Parathyroid adenoma (tissue), 2 donors: Measurements from ENCODE around the gene DNAH3.

ENCODE experiments used
- H2AFZ ChIP-seq: fragments of 300-600 bp; sonication (generic); one replicate; pipeline ENCODE4 v1.7.0; 2017; ENCODE audit warnings: antibody characterized with exemption, mild to moderate bottlenecking
- H3K27ac ChIP-seq: fragments of 300-600 bp; sonication (generic); one replicate; pipeline ENCODE4 v1.7.0; 2017
- H3K27me3 ChIP-seq: fragments of 300-600 bp; sonication (generic); one replicate; pipeline ENCODE4 v1.7.0; 2017; ENCODE audit warnings: low read length; ENCODE audit not compliant: control insufficient read depth, insufficient read depth
- H3K36me3 ChIP-seq: fragments of 300-600 bp; sonication (generic); one replicate; pipeline ENCODE4 v1.7.0; 2017; ENCODE audit warnings: low read length; ENCODE audit not compliant: control insufficient read depth, insufficient read depth
- H3K4me1 ChIP-seq: fragments of 300-600 bp; sonication (generic); one replicate; pipeline ENCODE4 v1.7.0; 2017; ENCODE audit warnings: control low read depth
- H3K4me2 ChIP-seq: fragments of 300-600 bp; sonication (generic); one replicate; pipeline ENCODE4 v1.7.0; 2017; ENCODE audit warnings: low read length
- H3K4me3 ChIP-seq: fragments of 300-600 bp; sonication (generic); one replicate; pipeline ENCODE4 v1.7.0; 2017; ENCODE audit warnings: low read depth, low read length
- H3K79me2 ChIP-seq: fragments of 300-600 bp; sonication (generic); one replicate; pipeline ENCODE4 v1.7.0; 2017; ENCODE audit warnings: control low read depth
- H3K9ac ChIP-seq: fragments of 300-600 bp; sonication (generic); one replicate; pipeline ENCODE4 v1.7.0; 2017; ENCODE audit warnings: mild to moderate bottlenecking
- H3K9me3 ChIP-seq: fragments of 300-600 bp; sonication (generic); one replicate; pipeline ENCODE4 v1.7.0; 2017; ENCODE audit warnings: low read length; ENCODE audit not compliant: control insufficient read depth
- TF ChIP-seq, protein P1 (sequence below): fragments of 300-600 bp; sonication (generic); IDR thresholded peaks from one replicate; pipeline ENCODE4 v1.7.0; 2017; ENCODE audit warnings: antibody characterized with exemption, mild to moderate bottlenecking
- donor health status: primary hyperparathyroidism.

The DNAH3 gene

GRCh38 chr16:21167929-21168602 lies 17.4 kb upstream of the DNAH3 start:
- H3K79me2 ChIP-seq, result no peaks in the 10 kb centered on the region
- H3K27me3 ChIP-seq, result no peaks in the 10 kb centered on the region
- no peaks in the 10 kb centered on the region for H3K4me1 ChIP-seq
- no peak overlapping the region for H3K4me2 ChIP-seq
- H3K27ac ChIP-seq, result no peak overlapping the region
- no peak overlapping the region for H3K4me3 ChIP-seq
- TF ChIP-seq, protein P1, sequence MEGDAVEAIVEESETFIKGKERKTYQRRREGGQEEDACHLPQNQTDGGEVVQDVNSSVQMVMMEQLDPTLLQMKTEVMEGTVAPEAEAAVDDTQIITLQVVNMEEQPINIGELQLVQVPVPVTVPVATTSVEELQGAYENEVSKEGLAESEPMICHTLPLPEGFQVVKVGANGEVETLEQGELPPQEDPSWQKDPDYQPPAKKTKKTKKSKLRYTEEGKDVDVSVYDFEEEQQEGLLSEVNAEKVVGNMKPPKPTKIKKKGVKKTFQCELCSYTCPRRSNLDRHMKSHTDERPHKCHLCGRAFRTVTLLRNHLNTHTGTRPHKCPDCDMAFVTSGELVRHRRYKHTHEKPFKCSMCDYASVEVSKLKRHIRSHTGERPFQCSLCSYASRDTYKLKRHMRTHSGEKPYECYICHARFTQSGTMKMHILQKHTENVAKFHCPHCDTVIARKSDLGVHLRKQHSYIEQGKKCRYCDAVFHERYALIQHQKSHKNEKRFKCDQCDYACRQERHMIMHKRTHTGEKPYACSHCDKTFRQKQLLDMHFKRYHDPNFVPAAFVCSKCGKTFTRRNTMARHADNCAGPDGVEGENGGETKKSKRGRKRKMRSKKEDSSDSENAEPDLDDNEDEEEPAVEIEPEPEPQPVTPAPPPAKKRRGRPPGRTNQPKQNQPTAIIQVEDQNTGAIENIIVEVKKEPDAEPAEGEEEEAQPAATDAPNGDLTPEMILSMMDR, result no peak
- no peak overlapping the region for H2AFZ ChIP-seq
- H3K36me3 ChIP-seq, result no peaks in the 10 kb centered on the region
- no peaks in the 10 kb centered on the region for H3K9me3 ChIP-seq
- no peak overlapping the region for H3K9ac ChIP-seq

GRCh38 chr16:21167360-21167759 lies 16.7 kb upstream of the DNAH3 start:
- H3K9me3 ChIP-seq, result no peaks in the 10 kb centered on the region
- no peaks in the 10 kb centered on the region for H3K27me3 ChIP-seq
- no peaks in the 10 kb centered on the region for H3K36me3 ChIP-seq
- H3K4me2 ChIP-seq, result no peak overlapping the region
- no peak overlapping the region for H3K9ac ChIP-seq
- H2AFZ ChIP-seq, result no peak overlapping the region
- no peaks in the 10 kb centered on the region for H3K4me1 ChIP-seq
- H3K27ac ChIP-seq, result no peak overlapping the region
- no peaks in the 10 kb centered on the region for H3K79me2 ChIP-seq
- no peak overlapping the region for H3K4me3 ChIP-seq
- TF ChIP-seq, protein P1, result no peak

GRCh38 chr16:21166561-21166961 lies 15.9 kb upstream of the DNAH3 start:
- Histone ChIP-seq H2AFZ (no peak overlapping the region), H3K9ac (no peak overlapping the region), H3K27ac (no peak overlapping the region), H3K4me1 (no peaks in the 10 kb centered on the region), H3K27me3 (no peaks in the 10 kb centered on the region), H3K79me2 (no peaks in the 10 kb centered on the region), H3K4me2 (no peak overlapping the region), H3K4me3 (no peak overlapping the region), H3K9me3 (no peaks in the 10 kb centered on the region), H3K36me3 (no peaks in the 10 kb centered on the region)
- TF ChIP-seq, protein P1, result no peak

GRCh38 chr16:21164521-21165168 lies 14.0 kb upstream of the DNAH3 start:
- Histone ChIP-seq H3K27me3 (no peaks in the 10 kb centered on the region), H3K4me2 (no peak overlapping the region), H2AFZ (no peak overlapping the region), H3K4me1 (no peaks in the 10 kb centered on the region), H3K36me3 (no peaks in the 10 kb centered on the region), H3K27ac (no peak overlapping the region), H3K9ac (no peak overlapping the region), H3K9me3 (no peaks in the 10 kb centered on the region), H3K4me3 (no peak overlapping the region), H3K79me2 (no peaks in the 10 kb centered on the region)
- TF ChIP-seq, protein P1, result no peak

- H3K9ac ChIP-seq, result no peak overlapping the region
- H2AFZ ChIP-seq, result no peak overlapping the region
- no peak overlapping the region for H3K4me3 ChIP-seq
- no peaks in the 10 kb centered on the region for H3K79me2 ChIP-seq
- H3K36me3 ChIP-seq, result no peaks in the 10 kb centered on the region
- no peaks in the 10 kb centered on the region for H3K9me3 ChIP-seq
- TF ChIP-seq, protein P1, result no peak
- H3K4me2 ChIP-seq, result no peak overlapping the region
- H3K4me1 ChIP-seq, result no peaks in the 10 kb centered on the region
- no peak overlapping the region for H3K27ac ChIP-seq
- no peaks in the 10 kb centered on the region for H3K27me3 ChIP-seq
Measured at GRCh38 chr16:21163576-21163975, 12.9 kb upstream of the DNAH3 start.
